H1 (cell line): ENCODE data around the gene SF3A2. TPM values are rescaled to one million over a fixed set of nuclear protein-coding genes. Genes with fewer than 3 reads are reported as not detected.

Experiments
- CTCF ChIA-PET: fragments of 300-600 bp; sonication (Branson Sonifier 250); formaldehyde crosslinking; loops from one replicate; lab custom pipeline; 2021; ENCODE audit not compliant: partially characterized antibody; lab: Charles Lee
- POLR2A ChIA-PET: fragments of 300-600 bp; sonication (Branson Sonifier 250); formaldehyde crosslinking; loops from one replicate; lab custom pipeline; 2021; ENCODE audit warnings: inconsistent platforms; ENCODE audit not compliant: partially characterized antibody; lab: Charles Lee
- DNase-seq, 2 experiments: peaks; one replicate each; pipeline versions ENCODE4 v3.0.0 to v3.0.0-alpha.2; 2010 to 2022; ENCODE audit warnings: low spot score in 2 of 2, low read depth in 1 of 2, mixed read lengths in 1 of 2
- FAIRE-seq: peaks from 2 replicates; lab custom pipeline; 2011; peaks lifted over from hg19 to GRCh38; lab: Jason Lieb, UNC
- H2AFZ ChIP-seq: 2 replicates; pipeline ENCODE4 v1.8.1; 2012; ENCODE audit warnings: low read length, inconsistent platforms
- H2AK5ac ChIP-seq: 2 replicates; pipeline ENCODE4 v1.6.1; 2013; ENCODE audit warnings: low read depth, low read length
- H2BK120ac ChIP-seq: replicated peaks from 2 replicates; pipeline ENCODE3; 2013; ENCODE audit warnings: low read depth, low read length, inconsistent platforms
- H2BK12ac ChIP-seq: 2 replicates; pipeline ENCODE4 v1.6.1; 2013; ENCODE audit warnings: low read depth, low read length
- H2BK15ac ChIP-seq: 2 replicates; pipeline ENCODE4 v1.6.1; 2013; ENCODE audit warnings: low read length
- H2BK20ac ChIP-seq: 2 replicates; pipeline ENCODE4 v1.6.1; 2013; ENCODE audit warnings: low read length
- H2BK5ac ChIP-seq: 2 replicates; pipeline ENCODE4 v1.6.1; 2013; ENCODE audit warnings: low read depth, low read length
- H3K14ac ChIP-seq: 2 replicates; pipeline ENCODE4 v1.6.1; 2013; ENCODE audit warnings: inconsistent platforms; ENCODE audit not compliant: insufficient read length
- H3K18ac ChIP-seq: 2 replicates; pipeline ENCODE4 v1.6.1; 2013; ENCODE audit warnings: low read length; ENCODE audit errors: extremely low read depth
- H3K23ac ChIP-seq: 2 replicates; pipeline ENCODE4 v1.6.1; 2013; ENCODE audit warnings: inconsistent platforms; ENCODE audit not compliant: insufficient read length
- H3K23me2 ChIP-seq: 2 replicates; pipeline ENCODE4 v1.6.1; 2013; ENCODE audit warnings: low read depth, low read length
- H3K27ac ChIP-seq: 2 replicates; pipeline ENCODE4 v1.6.1; 2011; ENCODE audit warnings: low read depth, low read length, inconsistent platforms
- H3K27me3 ChIP-seq, 4 experiments: replicated peaks in 1 of 4; 1 replicate in 1 of 4; 2 replicates in 3 of 4; pipeline versions ENCODE4 v1.6.1 to v1.8.1; 2011 to 2013; ENCODE audit warnings: low read length in 3 of 4, mild to moderate bottlenecking in 3 of 4, inconsistent platforms in 2 of 4, mixed read lengths in 2 of 4, moderate library complexity in 1 of 4; ENCODE audit not compliant: control insufficient read depth in 3 of 4, insufficient read depth in 3 of 4; ENCODE audit errors: extremely low read depth in 1 of 4
- H3K36me3 ChIP-seq, 4 experiments: 2 replicates each; pipeline versions ENCODE4 v1.6.1 to v1.8.1; 2011 to 2013; ENCODE audit warnings: mild to moderate bottlenecking in 4 of 4, low read length in 3 of 4, moderate library complexity in 2 of 4, control low read depth in 1 of 4, inconsistent platforms in 1 of 4; ENCODE audit not compliant: insufficient read depth in 4 of 4, control insufficient read depth in 2 of 4
- H3K4ac ChIP-seq: replicated peaks from 2 replicates; pipeline ENCODE3; 2013; ENCODE audit warnings: low read length, low read depth, mixed read lengths, inconsistent platforms; ENCODE audit not compliant: insufficient read length
- H3K4me1 ChIP-seq, 4 experiments: replicated peaks in 1 of 4; 1 replicate in 1 of 4; 2 replicates in 3 of 4; pipeline versions ENCODE4 v1.6.1 to v1.8.1; 2011 to 2013; ENCODE audit warnings: low read length in 3 of 4, inconsistent platforms in 2 of 4, mixed read lengths in 1 of 4; ENCODE audit not compliant: insufficient read depth in 4 of 4, control insufficient read depth in 3 of 4
- H3K4me2 ChIP-seq, 2 experiments: 2 replicates each; pipeline versions ENCODE4 v1.6.1 to v1.8.1; 2011 to 2013; ENCODE audit warnings: low read depth in 2 of 2, low read length in 2 of 2, control low read depth in 1 of 2, inconsistent platforms in 1 of 2, mild to moderate bottlenecking in 1 of 2; ENCODE audit not compliant: insufficient read depth in 1 of 2
- H3K4me3 ChIP-seq, 4 experiments: fragments of 200-600, 300-600 bp in 1 of 4; sonication (generic), shearing (Covaris generic), sonication (Bioruptor Twin) in 1 of 4; 2 replicates each; pipeline versions ENCODE4 v1.5.1 to v1.8.1; 2011 to 2016; ENCODE audit warnings: low read length in 4 of 4, low read depth in 3 of 4, control low read depth in 2 of 4, inconsistent platforms in 2 of 4, mild to moderate bottlenecking in 2 of 4, mixed read lengths in 1 of 4, moderate library complexity in 1 of 4; ENCODE audit not compliant: insufficient read depth in 2 of 4; ENCODE audit errors: extremely low read depth in 1 of 4
- H3K56ac ChIP-seq: replicated peaks from 2 replicates; pipeline ENCODE3; 2013; ENCODE audit warnings: low read depth, mild to moderate bottlenecking, mixed read lengths, low read length, inconsistent platforms; ENCODE audit not compliant: insufficient read length
- H3K79me1 ChIP-seq: 2 replicates; pipeline ENCODE4 v1.6.1; 2013; ENCODE audit warnings: low read depth, low read length, control low read depth
- H3K79me2 ChIP-seq, 2 experiments: 2 replicates each; pipeline versions ENCODE4 v1.6.1 to v1.8.1; 2012 to 2013; ENCODE audit warnings: low read length in 2 of 2, mild to moderate bottlenecking in 2 of 2, inconsistent platforms in 1 of 2; ENCODE audit not compliant: insufficient read depth in 2 of 2, control insufficient read depth in 1 of 2
- H3K9ac ChIP-seq, 4 experiments: replicated peaks in 1 of 4; 1 replicate in 1 of 4; 2 replicates in 3 of 4; pipeline versions ENCODE4 v1.6.1 to v1.8.1; 2011 to 2013; ENCODE audit warnings: low read depth in 3 of 4, low read length in 3 of 4, control low read depth in 2 of 4, mild to moderate bottlenecking in 2 of 4, moderate library complexity in 2 of 4, inconsistent platforms in 1 of 4; ENCODE audit errors: extremely low read depth in 1 of 4
- H3K9me3 ChIP-seq, 2 experiments: 2 replicates each; pipeline versions ENCODE4 v1.6.1 to v1.8.1; 2012 to 2013; ENCODE audit warnings: mild to moderate bottlenecking in 2 of 2, moderate library complexity in 2 of 2, control low read depth in 1 of 2, inconsistent platforms in 1 of 2, low read depth in 1 of 2, low read length in 1 of 2, mixed read lengths in 1 of 2; ENCODE audit not compliant: insufficient read depth in 2 of 2
- H4K20me1 ChIP-seq, 2 experiments: replicated peaks in 1 of 2; 2 replicates each; pipeline versions ENCODE3 to v1.8.1; 2011 to 2013; ENCODE audit warnings: inconsistent platforms in 2 of 2, low read length in 2 of 2, mild to moderate bottlenecking in 1 of 2; ENCODE audit not compliant: insufficient read depth in 2 of 2, control insufficient read depth in 1 of 2
- H4K5ac ChIP-seq: 2 replicates; pipeline ENCODE4 v1.6.1; 2013; ENCODE audit warnings: low read length, low read depth, mixed read lengths, inconsistent platforms; ENCODE audit not compliant: insufficient read length
- H4K8ac ChIP-seq: 2 replicates; pipeline ENCODE4 v1.8.0; 2013; ENCODE audit warnings: mild to moderate bottlenecking, moderate library complexity, low read length, inconsistent platforms; ENCODE audit not compliant: insufficient read depth; ENCODE audit errors: extremely low read depth
- H4K91ac ChIP-seq: replicated peaks from 2 replicates; pipeline ENCODE3; 2013; ENCODE audit warnings: low read length, mixed read lengths, inconsistent platforms; ENCODE audit not compliant: insufficient read length
- BCL11A ChIP-seq, 2 experiments: IDR thresholded peaks; one replicate each; pipeline ENCODE4 v1.6.1; 2011; ENCODE audit warnings: low read depth in 2 of 2, low read length in 2 of 2, mild to moderate bottlenecking in 2 of 2
- CBX5 ChIP-seq: fragments of 300-800, 300-1000 bp; sonication (generic); IDR thresholded peaks from 2 replicates; pipeline ENCODE4 v1.7.1; 2016; ENCODE audit warnings: antibody characterized with exemption, low read length, low read depth
- CHD2 ChIP-seq: IDR thresholded peaks from 2 replicates; pipeline ENCODE4 v1.6.1; 2012; ENCODE audit warnings: low read length, improper control_type of control experiment
- HDAC6 ChIP-seq: IDR thresholded peaks from one replicate; pipeline ENCODE4 v1.7.1; 2012; ENCODE audit warnings: low read depth, mild to moderate bottlenecking, inconsistent platforms, low read length, moderate library complexity
- JUN ChIP-seq: IDR thresholded peaks from 2 replicates; pipeline ENCODE4 v1.6.1; 2011; ENCODE audit warnings: low read depth, mild to moderate bottlenecking, improper control_type of control experiment, low read length
- RBBP5 ChIP-seq: IDR thresholded peaks from 2 replicates; pipeline ENCODE4 v1.7.1; 2012; ENCODE audit warnings: low read depth, mild to moderate bottlenecking, inconsistent platforms, low read length, moderate library complexity, borderline replicate concordance
- RFX5 ChIP-seq: IDR thresholded peaks from 2 replicates; pipeline ENCODE4 v1.6.1; 2011; ENCODE audit warnings: low read depth, low read length, improper control_type of control experiment, borderline replicate concordance
- ZNF274 ChIP-seq: IDR thresholded peaks from 2 replicates; pipeline ENCODE4 v1.7.0; 2012; ENCODE audit warnings: low read length, borderline replicate concordance; ENCODE audit errors: extremely low read depth
- WGBS, 2 experiments: shearing (Covaris generic) in 1 of 2; methylation state at CpG; one replicate each; pipeline versions ENCODE4 v1.1.6 to v1.1.7; 2013 to 2015; ENCODE audit warnings: low lambda C conversion rate in 2 of 2, mixed read lengths in 2 of 2, inconsistent platforms in 1 of 2, low coverage in 1 of 2, missing lambda C conversion rate in 1 of 2; ENCODE audit not compliant: insufficient replicate concordance in 2 of 2, insufficient coverage in 1 of 2, insufficient read length in 1 of 2; ENCODE audit errors: extremely low coverage in 1 of 2, missing lambda C conversion rate in 1 of 2; 5-methylcytosine and 5-hydroxymethylcytosine counted together
- polyA plus RNA-seq, 7 experiments: library from polyadenylated mRNA; depleted of rRNA in 3 of 7; stranded (reverse) in 5 of 7; unstranded in 2 of 7; fragments of >200 nt in 5 of 7; fragments of 200-250 nt in 2 of 7; gene quantifications; 1 replicate in 5 of 7; 2 replicates in 1 of 7; 4 replicates in 1 of 7; pipeline versions ENCODE4 v1.2.1 to v1.2.3, GENCODE V29; 2011 to 2013; ENCODE audit warnings: missing spikeins in 2 of 7, mixed read lengths in 2 of 7
- total RNA-seq: library from RNA; stranded (reverse); fragmentation: NEBNext Ultra II Directional; extraction: Animal tissue kit (Norgen Biotek cat#: 25700); gene quantifications from 2 replicates; pipeline ENCODE4 v1.2.1, GENCODE V29; 2021

Gene SF3A2
- total and polyA plus RNA-seq, 2 of the 8 experiments (the other 6 are each of a cell fraction or from before 2014, with no cell fraction given) = 15.3 to 146 TPM

- Histone ChIP-seq H3K79me2 (no peaks in the 10 kb centered on the region), H3K14ac (no peak overlapping the region), H4K20me1 (peaks cover 0 to 11% of the 10 kb centered on the region in 2 experiments), H4K8ac (no peak overlapping the region), H3K36me3 (peaks cover 0 to 6% (median 0%) of the 10 kb centered on the region in 4 experiments; a peak in 1 of 8 replicates), H4K5ac (no peak overlapping the region), H4K91ac (peak overlapping the region; percentile 40), H3K9me3 (no peaks in the 10 kb centered on the region), H3K79me1 (no peaks in the 10 kb centered on the region), H2BK120ac (peak overlapping the region; percentile 43), H3K4me2 (peak overlapping the region in 1 of 2 experiments; percentile 8; a peak in 2 of 4 replicates), H2AFZ (no peak overlapping the region), H3K23me2 (peaks cover 10% of the 10 kb centered on the region; the same call in 1 of the 2 replicates), H3K56ac (no peak overlapping the region), H2BK5ac (no peak overlapping the region; the same call in 1 of the 2 replicates), H3K9ac (no peak overlapping the region), H3K4me3 (peak overlapping the region in 1 of 4 experiments; percentile 56; a peak in 2 of 8 replicates), H2BK15ac (peak overlapping the region; percentile 75), H3K4ac (no peak overlapping the region), H3K18ac (no peak overlapping the region; the same call in 1 of the 2 replicates), H3K27ac (no peak overlapping the region), H2BK12ac (peak overlapping the region; percentile 84; the same call in 1 of the 2 replicates), H3K4me1 (peaks cover 0 to 22% (median 9%) of the 10 kb centered on the region in 4 experiments; a peak in 5 of 7 replicates), H2BK20ac (no peak overlapping the region), H3K23ac (no peak overlapping the region), H3K27me3 (peaks cover 40 to 66% (median 59%) of the 10 kb centered on the region in 4 experiments), H2AK5ac (peak overlapping the region; percentile 84; the same call in 1 of the 2 replicates)
- DNase-seq (no peak), FAIRE-seq (no peak)
- TF ChIP-seq RFX5 (no peak), BCL11A (IDR thresholded peaks at IDR 0.05; ENCODE audit: low read depth in 2 of 2, low read length in 2 of 2) (no peak), RBBP5 (no peak), HDAC6 (no peak), CBX5 (no peak), ZNF274 (no peak), JUN (no peak), CHD2 (no peak)
- POLR2A ChIA-PET = interaction anchor here (0.8 to 3.1 kb wide), 8 partner anchors 10 to 45 kb away, joined by 3 to 25 read pairs (median 4); no protein-coding TSS in a partner anchor
- CTCF ChIA-PET = interaction anchor here (0.8 to 5.0 kb wide), 8 partner anchors 12 to 111 kb away, joined by 3 to 46 read pairs (median 5); no protein-coding TSS in a partner anchor
- 86% methylated on average over 22 of the region's 28 CpGs; no CpG with 5 or more reads in 1 of the 2 experiments for WGBS, 2 experiments
Measured at GRCh38 chr19:2288818-2289713, 52.4 kb downstream of the SF3A2 start.
